ENCODE data around the gene PABPC4L.
"Not testable (repeated sequence)": the region's sequence is repeated elsewhere in the genome, so short reads cannot be mapped to it uniquely, and the experiment has no call there.

Gene PABPC4L

DNA sequence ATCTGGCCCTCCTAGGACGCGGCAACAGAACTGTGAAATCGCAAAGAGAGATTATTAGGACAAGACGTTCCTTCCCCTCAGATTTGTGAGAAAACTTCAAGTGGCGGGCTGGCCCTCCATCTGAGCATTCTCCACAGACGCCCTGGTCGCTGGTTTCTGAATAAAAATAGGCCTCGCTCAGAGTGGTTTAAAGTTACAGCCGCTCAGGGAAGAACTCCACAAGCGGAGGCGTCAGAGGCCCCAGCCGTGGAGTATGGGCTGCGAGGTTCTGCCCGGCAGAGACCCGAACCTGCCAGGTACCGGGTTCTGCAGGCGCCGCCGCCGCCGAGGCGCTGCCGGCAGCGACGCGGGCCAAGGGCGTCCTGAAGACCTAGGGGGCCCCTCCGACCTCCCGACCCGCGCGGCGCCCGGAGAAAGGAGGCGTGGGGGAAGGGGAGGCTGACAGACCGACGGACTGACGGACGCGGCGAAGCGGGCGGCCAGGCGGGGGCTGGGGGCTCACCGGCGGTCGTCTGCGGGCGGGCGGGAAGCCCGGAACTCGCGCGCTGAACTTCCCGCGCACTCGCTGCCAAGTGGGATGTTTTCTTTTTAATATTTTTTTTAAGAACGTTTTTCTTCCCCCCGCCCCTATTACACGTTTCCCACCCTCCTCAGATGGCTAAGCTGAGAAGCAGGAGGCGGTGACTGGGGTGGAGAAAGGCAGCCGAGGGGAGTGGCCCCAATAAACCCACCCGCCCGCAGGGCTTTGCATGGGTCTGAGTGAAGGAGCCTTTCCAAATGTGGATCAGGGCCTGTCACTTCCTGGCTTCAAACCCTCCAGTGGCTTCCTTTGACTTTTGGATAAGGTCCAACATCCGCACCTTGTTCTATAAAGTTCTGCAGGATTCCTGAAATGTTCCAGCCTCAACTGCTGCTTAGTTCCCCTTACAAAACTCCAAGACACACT is at the start of gene PABPC4L:
TSS of gene PABPC4L (minus strand) at position 574 of the 946 bp plus-strand sequence. CDS start 770 bp downstream, outside the sequence.
- no peak for DNase-seq

DNA sequence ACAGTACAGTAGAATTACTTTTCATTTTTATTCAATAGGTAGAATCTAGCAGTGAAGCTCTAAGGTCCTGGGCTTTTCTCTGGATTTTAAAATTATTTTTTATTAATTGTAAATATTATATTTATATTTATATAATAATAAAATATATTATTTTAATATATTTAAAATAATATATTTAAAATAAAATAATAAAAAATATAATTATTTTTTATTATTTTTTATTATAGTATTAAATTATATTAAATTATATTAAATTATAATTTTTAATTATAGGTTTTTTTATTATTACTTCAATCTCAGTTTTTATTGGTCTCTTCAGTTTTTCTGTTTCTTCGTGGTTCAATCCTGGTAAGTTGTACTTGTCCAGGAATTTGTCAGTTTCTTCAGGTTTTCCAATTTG is 49.7 kb upstream of the PABPC4L start:
- no peak for DNase-seq

DNA sequence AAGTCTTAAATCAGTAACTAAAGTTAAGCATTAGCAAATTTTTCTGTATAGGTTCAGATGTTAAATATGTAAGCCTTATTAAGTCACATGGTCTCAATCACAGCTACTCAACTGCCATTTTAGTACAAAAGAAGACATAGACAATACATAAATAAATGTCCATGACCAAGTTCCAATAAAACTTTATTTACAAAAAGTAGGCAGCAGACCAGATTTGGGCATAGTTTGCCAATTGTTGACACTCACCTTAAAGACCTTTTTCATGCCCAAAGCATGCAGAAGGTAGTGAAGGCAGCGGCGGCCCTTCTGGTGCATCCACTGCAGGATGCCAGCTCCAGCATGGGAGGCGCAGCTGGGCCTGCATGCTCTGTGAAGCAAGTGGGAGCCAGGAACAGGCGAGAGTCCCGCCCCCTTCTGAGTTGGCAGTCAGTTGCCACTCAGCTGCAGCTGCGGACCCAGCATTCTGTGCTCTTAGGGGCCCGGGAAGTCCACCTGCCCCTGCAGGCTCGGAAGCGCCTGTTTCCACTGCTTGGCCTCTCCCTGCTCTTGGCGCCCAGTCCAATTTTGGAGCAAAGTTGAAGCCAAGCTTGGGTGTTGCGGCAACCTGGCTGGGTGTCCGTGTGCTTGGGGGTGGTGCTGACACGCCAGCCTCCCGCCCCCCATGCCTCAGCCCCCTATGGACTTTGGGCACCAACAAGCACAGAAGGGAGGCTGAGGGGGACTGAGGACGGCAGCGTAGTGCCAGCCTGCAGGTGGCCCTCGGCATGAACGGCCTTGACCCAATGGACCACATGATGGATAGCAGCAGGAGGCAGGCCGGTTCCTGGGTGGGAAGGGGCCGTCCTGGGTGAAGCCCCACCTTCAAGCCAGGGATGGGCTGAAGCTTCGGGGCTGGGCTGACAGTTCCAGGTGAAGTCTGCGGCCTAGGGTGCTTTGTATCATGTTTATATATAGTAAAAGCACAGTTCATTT is 42.4 kb upstream of the PABPC4L start:
- no peak for DNase-seq

DNA sequence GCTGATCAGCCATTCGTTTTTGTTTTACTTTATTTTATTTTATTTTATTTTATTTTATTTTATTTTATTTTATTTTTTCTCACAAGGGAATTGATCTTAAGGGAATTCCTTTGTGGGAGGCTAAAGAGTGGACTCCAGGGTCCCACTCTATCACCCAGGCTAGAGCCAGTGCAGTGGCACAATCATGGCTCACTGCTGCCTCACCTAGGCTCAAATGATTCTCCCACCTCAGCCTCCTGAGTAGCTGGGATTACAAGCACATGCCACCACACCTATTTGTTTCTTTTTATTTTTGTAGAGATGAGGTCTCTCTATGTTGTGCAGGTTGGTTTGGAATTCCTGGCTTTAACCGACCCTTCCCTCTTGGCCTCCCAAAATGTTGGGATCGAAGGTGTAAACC is 17.5 kb upstream of the PABPC4L start:
- DNase-seq: no peak

DNA sequence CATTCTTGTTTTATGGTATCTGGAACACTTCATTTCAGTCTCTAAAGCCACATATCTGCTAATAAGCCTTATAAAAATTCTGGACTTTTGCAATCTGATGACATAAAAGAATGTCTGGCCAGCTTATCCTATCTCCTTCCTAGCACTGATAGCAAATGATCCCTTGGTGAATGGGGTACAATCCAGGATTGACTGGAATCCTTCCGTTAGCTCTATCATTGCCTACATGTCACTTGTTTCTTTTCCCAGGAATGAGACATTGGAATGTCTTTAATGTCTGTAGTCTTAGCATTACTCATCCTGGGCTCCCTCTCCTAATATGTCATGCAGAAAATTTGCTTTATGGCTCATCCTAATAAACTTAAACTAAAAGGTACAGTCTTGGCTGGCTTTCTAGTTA is 14.8 kb upstream of the PABPC4L start:
- DNase-seq: no peak

DNA sequence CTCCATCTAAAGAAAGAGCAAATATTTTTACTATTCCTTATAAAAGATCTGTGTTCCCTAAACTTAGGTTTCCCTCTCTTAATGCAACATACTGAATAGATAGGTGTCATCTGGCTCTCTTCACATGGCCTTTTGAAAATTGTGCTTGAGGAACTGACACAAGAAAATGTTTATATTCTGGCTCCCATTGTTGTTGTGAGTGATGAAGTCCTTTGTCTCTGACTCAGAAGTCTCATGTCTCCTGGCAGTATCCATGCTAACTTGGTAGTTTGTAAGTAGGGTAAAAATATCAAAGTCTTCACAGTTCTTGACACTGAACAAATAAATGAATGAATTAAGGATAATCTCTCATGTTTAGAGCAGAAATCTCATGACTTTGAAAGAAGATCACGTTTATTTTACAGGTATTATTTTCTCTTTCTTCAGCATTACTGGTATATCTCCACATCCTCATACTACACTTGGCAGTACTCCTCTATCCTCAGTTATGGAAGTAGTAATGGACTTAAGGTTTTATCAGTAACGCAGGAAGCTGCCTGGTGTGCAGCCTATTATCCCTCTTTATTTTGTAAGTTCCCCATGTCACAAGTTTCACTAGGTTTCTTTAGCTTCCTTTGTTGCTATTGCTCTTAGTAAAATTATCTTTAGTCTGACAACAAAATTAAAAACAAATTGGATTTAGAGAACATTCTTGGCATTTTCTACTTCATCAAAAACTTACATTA is 14.2 kb upstream of the PABPC4L start:
- no peak for DNase-seq

DNA sequence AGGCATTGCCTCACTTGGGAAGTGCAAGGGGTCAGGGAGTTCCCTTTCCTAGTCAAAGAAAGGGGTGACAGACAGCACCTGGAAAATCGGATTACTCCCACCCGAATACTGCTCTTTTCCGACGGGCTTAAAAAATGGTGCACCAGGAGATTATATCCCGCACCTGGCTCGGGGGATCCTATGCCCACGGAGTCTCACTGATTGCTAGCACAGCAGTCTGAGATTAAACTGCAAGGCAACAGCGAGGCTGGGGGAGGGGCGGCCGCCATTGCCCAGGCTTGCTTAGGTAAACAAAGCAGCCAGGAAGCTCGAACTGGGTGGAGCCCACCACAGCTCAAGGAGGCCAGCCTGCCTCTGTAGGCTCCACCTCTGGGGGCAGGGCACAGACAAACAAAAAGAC is 6.4 kb upstream of the PABPC4L start:
- not testable (repeated sequence) for DNase-seq

DNA sequence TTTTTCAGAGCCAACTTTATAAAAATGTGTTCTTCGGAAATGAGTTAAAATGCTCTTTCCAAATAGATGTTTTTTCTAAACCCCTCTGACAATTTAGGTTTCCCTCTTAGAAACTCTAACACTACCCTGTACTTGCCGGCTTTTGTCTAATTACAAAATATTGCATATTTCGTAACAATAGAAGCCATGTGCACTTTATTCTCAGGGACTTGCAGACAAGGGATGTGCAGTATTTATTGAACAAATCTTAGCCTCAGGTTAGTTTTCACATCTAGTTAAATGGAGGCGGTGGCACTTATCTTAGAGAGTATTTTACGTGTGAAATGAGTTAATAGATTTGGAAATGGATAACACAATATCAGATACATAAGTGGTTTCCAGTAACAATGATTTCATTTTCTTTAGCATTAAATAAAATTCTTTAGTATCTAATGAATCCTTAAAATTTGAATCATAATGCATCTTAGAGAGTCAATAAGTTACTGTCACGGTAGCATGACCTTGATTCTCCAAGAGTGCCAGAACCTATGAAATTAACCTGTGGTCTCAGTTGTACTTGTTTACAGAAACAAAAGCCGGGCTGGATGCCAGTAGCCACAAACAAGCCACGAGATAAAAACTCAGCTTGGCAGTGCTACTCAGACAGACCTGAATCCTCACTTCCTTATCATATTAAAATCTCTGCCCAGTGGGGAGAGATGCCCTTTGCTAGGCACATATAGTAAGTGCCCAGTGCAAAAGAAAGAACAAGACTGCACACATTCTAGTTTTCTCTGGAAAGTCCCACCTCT is 772 bp upstream of the PABPC4L start:
- no peak for DNase-seq

DNA sequence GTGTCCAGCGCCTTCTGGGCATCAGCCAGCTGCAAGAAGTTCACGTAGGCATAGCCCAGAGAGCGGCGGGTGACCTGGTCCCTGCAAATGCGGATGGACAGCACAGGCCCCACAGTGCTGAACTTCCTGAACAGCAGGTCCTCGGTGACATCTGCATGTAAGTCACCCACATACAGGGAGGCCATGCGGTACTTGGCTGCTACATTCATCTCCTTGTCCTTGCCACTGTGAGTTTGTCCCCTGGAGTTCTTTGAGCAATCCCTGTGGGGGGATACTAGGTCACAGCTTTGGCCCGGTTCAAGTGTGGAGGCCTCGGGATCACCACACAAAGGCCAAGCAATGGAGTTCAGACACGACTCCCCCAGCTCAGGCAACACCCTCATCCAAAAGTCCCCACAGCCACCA is 776 bp downstream of the PABPC4L start:
- DNase-seq: no peak

DNA sequence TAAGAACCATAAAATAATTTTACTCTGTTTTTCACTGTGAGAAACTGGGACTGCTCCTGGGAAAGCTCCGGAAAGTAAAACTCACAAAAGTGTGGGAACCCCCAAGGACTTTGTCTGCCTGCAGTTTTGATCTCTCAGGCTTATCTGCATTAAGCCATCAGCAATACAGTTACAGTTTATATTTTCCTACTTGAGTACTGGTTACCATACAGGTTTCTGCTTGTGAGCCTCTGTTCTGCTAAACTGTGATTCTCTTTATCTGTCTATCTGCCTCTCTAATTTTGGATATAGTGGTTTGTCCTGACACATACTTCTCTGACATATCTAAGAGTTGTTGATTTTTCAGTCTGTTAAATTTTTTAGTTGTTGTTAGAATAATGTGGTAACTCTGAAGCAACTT is 11.6 kb downstream of the PABPC4L start:
- DNase-seq: no peak

DNA sequence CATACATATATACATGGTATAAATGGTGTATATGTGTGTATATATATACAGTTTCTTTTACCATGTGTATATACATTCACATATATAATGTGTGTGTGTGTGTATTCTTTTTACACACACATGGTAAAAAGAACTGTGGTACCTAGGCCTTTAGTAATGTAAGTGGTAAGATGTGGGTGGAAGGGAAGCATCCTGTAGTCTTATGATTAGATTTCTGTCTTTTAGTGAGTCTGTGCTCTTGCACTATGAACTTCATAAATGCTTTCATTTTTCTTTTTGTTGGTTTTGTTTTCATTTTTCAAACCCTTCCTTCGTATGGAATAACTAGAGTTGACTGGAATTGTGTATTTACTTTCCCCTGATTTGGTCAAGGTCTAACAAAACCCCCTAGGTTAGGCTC is 12.1 kb downstream of the PABPC4L start:
- no peak for DNase-seq

DNA sequence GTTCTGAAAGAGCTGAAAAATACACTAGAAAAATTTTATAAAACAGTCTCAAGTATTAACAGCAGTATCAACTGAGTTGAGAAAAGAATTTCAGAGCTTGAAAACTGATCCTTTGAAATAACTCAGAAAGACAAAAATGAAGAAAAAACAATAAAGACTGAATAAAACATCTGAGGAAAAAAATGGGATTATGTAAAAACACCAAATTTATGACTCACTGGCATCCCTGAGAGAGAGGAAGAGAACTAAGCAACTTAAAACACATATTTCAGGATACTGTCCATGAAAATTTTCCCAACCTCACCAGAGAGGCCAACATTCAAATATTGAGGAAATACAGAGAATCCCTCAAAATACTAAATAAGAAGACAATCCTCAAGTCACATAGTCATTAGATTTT is 22.9 kb downstream of the PABPC4L start:
- no peak for DNase-seq

DNA sequence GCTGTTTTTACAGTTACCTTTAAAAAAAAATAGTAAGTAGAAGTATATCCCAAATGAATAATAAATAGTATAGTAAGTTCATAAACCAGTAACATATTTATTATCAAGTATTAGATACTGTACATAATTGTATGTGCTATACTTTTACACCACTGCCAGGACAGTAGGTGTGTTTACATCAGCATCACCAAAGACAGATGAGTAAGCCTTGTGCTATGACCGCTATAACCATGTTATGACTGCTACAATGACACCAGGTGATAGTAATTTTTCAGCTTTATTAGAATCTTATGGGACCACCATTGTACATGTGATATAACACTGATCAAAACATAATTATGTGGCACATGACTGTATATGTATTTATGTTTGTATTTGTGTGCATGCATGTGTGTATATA is 27.3 kb downstream of the PABPC4L start:
- no peak for DNase-seq

DNA sequence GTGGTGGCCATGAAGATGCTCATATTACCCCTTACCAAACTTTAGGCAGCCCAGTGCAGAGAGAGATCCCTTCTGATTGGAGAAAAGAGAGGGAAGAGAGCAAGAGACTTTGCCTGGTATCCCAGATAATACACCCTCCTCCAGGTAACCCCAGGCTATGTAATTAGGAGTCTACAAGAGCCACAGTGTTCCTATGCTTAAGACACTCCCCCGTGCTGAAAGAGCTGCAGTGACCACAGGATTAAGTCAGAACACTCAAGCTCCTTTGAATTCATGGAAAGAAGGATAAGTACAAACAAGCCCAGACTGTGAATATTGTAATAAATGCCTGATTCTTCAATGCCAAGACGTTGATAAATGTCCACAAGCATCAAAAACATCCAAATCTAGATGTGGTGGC is 41.4 kb downstream of the PABPC4L start:
- DNase-seq: no peak

DNA sequence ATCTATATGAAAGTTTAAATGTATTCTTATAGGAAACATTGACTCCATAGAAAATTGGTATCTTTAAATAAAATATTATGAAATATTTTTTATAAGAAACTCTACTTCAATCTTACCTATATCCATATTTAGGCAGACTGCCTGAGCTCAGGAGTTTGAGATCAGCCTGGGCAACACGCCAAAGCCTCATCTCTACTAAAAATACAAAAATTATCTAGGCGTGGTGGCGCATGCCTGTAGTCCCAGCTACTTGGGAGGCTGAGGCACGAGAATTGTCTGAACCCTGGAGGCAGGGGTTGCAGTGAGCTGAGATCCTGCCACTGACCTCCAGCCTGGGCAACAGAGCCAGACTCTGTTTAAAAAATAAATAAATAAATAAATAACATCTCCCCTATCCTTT is 47.5 kb downstream of the PABPC4L start:
- no peak for DNase-seq

DNA sequence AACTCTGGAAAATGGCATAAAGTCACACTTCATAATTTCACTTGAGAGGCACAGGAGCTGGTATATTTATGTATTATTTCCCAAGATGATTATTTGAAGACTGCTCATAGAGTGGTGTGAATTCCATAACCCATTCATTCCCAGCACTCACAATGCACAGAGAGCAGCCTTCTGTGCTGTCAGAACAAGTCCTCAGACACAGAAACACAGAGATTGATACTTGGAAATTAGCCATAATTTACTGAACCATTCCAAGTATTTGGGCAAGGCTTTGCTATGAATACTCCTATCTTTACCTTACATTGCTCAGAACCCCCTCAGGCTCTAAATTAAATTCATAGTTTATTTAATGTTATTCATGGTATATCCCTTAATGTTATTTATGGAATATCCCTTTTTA is 53.6 kb downstream of the PABPC4L start:
- no peak for DNase-seq

All from stimulated activated CD4-positive, alpha-beta T cell treated with anti-CD3 and anti-CD28 coated beads, Interleukin-4, amount 100 ng/mL, for 24 hours (primary cell).